ENCODE results near the gene FN3KRP.
"Not testable (repeated sequence)": the region's sequence is repeated elsewhere in the genome, so short reads cannot be mapped to it uniquely, and the experiment has no call there.

Gene FN3KRP

GRCh38 chr17:82709676-82710498 is 6.6 kb upstream of the FN3KRP start:
- no peak for DNase-seq

GRCh38 chr17:82710499-82711232 is 5.8 kb upstream of the FN3KRP start:
- no peak for DNase-seq

- DNase-seq = no peak
Observed at GRCh38 chr17:82713071-82713723, 3.3 kb upstream of the FN3KRP start.

GRCh38 chr17:82718986-82719685 is 2.6 kb downstream of the FN3KRP start:
- DNase-seq = no peak

GRCh38 chr17:82720204-82720603 is 3.7 kb downstream of the FN3KRP start:
- DNase-seq = no peak

GRCh38 chr17:82722341-82723013 is 6.0 kb downstream of the FN3KRP start:
- DNase-seq = no peak

GRCh38 chr17:82723169-82723807 is 6.8 kb downstream of the FN3KRP start:
- no peak for DNase-seq

GRCh38 chr17:82726427-82726826 is 9.9 kb downstream of the FN3KRP start:
- DNase-seq = no peak

- no peak for DNase-seq
Observed at GRCh38 chr17:82729479-82730260, 13.2 kb downstream of the FN3KRP start.

- no peak for DNase-seq
Observed at GRCh38 chr17:82732118-82732743, 15.7 kb downstream of the FN3KRP start.

- DNase-seq = peak; percentile 87
Observed at GRCh38 chr17:82734987-82735866, 18.7 kb downstream of the FN3KRP start, which contains the start of gene FN3K. Gene FN3K, plus strand, starts transcription at chr17:82735615. Its CDS starts 22 bp downstream, at chr17:82735637.

- DNase-seq = no peak
Observed at GRCh38 chr17:82736511-82737185, 20.1 kb downstream of the FN3KRP start.

GRCh38 chr17:82737967-82738877 is 21.7 kb downstream of the FN3KRP start:
- DNase-seq = no peak

GRCh38 chr17:82740906-82741759 is 24.6 kb downstream of the FN3KRP start:
- no peak for DNase-seq

- no peak for DNase-seq
Observed at GRCh38 chr17:82743344-82744219, 27.1 kb downstream of the FN3KRP start.

GRCh38 chr17:82744736-82745135 is 28.2 kb downstream of the FN3KRP start:
- DNase-seq = not testable (repeated sequence)
